Small intestine (tissue), 7 donors: ENCODE results near the gene AGK. TPM values are rescaled to one million over a fixed set of nuclear protein-coding genes. Genes with fewer than 3 reads are reported as not detected.
"Not testable (repeated sequence)": the region's sequence is repeated elsewhere in the genome, so short reads cannot be mapped to it uniquely, and the experiment has no call there.

Source experiments
- DNase-seq, 2 donors: peaks; one replicate each; pipeline versions ENCODE4 v3.0.0 to v3.0.0-alpha.2; 2013
- FAIRE-seq: peaks from 2 replicates; lab custom pipeline; 2012; peaks lifted over from hg19 to GRCh38; lab: Jason Lieb, UNC
- H3K27ac ChIP-seq, 3 donors: one replicate each; pipeline ENCODE4 v1.5.1; 2013; ENCODE audit warnings: low read length in 2 of 3, mild to moderate bottlenecking in 2 of 3, control low read depth in 1 of 3, inconsistent platforms in 1 of 3, low read depth in 1 of 3, moderate library complexity in 1 of 3
- H3K27me3 ChIP-seq, 3 donors: one replicate each; pipeline ENCODE4 v1.6.1; 2013; ENCODE audit warnings: low read length in 3 of 3, inconsistent platforms in 1 of 3; ENCODE audit not compliant: control insufficient read depth in 3 of 3, insufficient read depth in 3 of 3
- H3K36me3 ChIP-seq, 3 donors: one replicate each; pipeline ENCODE4 v1.6.1; 2013; ENCODE audit warnings: low read length in 3 of 3, inconsistent platforms in 1 of 3, low read depth in 1 of 3, mild to moderate bottlenecking in 1 of 3, moderate library complexity in 1 of 3; ENCODE audit not compliant: control insufficient read depth in 3 of 3, insufficient read depth in 2 of 3
- H3K4me1 ChIP-seq, 3 donors: one replicate each; pipeline ENCODE4 v1.6.1; 2013; ENCODE audit warnings: low read length in 2 of 3, inconsistent platforms in 1 of 3, low read depth in 1 of 3, mild to moderate bottlenecking in 1 of 3, moderate library complexity in 1 of 3; ENCODE audit not compliant: control insufficient read depth in 3 of 3, insufficient read depth in 2 of 3
- H3K4me3 ChIP-seq, 3 donors: one replicate each; pipeline ENCODE4 v1.5.1; 2013; ENCODE audit warnings: low read length in 3 of 3, control low read depth in 1 of 3, inconsistent platforms in 1 of 3, low read depth in 1 of 3, mild to moderate bottlenecking in 1 of 3, moderate library complexity in 1 of 3
- H3K9me3 ChIP-seq, 2 donors: one replicate each; pipeline ENCODE4 v1.6.1; 2013; ENCODE audit warnings: low read depth in 1 of 2, low read length in 1 of 2; ENCODE audit not compliant: control insufficient read depth in 2 of 2, insufficient read depth in 1 of 2
- WGBS, 3 donors: extraction: QIAGEN DNeasy Blood & Tissue Kit; methylation state at CpG; one replicate each; pipeline ENCODE4 v1.1.7; 2013; 5-methylcytosine and 5-hydroxymethylcytosine counted together
- polyA plus RNA-seq, 4 donors: library from polyadenylated mRNA; stranded (reverse) in 3 of 4; unstranded in 1 of 4; fragments of 200-250 nt in 3 of 4; fragments of 120-200 nt in 1 of 4; gene quantifications; one replicate each; pipeline versions ENCODE4 v1.2.1 to v1.2.3, GENCODE V29; 2013
- donor health status: healthy with polysubstance abuse.
- donor health status: control.
- donor health status: control.
- donor health status: Bipolar disorder and iron deficiency.
- donor health status: healthy.

AGK gene
- polyA plus RNA-seq, 4 donors = 3.2 to 23.3 (median 7.3) TPM

- Histone ChIP-seq H3K36me3 (peaks cover 0 to 7% (median 0%) of the 10 kb centered on the region in 3 donors), H3K27ac (no peak overlapping the region), H3K4me3 (no peak overlapping the region), H3K27me3 (no peaks in the 10 kb centered on the region), H3K9me3 (peaks cover 0 to 18% of the 10 kb centered on the region in 2 donors), H3K4me1 (no peaks in the 10 kb centered on the region)
- DNase-seq (no peak), FAIRE-seq (no peak)
- WGBS, 3 donors = 96 to 98% (median 97%) methylated on average over 6 of the region's 6 CpGs
Observed at GRCh38 chr7:141573511-141573910, 22.3 kb downstream of the AGK start.

GRCh38 chr7:141575164-141575563, 24.0 kb downstream of the AGK start:
- no peak for FAIRE-seq
- Histone ChIP-seq H3K4me1 (no peaks in the 10 kb centered on the region), H3K27me3 (no peaks in the 10 kb centered on the region), H3K27ac (no peak overlapping the region), H3K4me3 (no peak overlapping the region), H3K36me3 (peaks cover 0 to 7% (median 0%) of the 10 kb centered on the region in 3 donors), H3K9me3 (peaks cover 0 to 28% of the 10 kb centered on the region in 2 donors)
- DNase-seq = no peak
- 90 to 100% (median 97%) methylated on average over 1 of the region's 1 CpG for WGBS, 3 donors

GRCh38 chr7:141575654-141576448, 24.6 kb downstream of the AGK start:
- no peak for FAIRE-seq
- H3K27ac ChIP-seq = no peak overlapping the region
- WGBS, 3 donors = 92 to 98% (median 97%) methylated on average over 2 of the region's 2 CpGs

GRCh38 chr7:141577043-141577839, 26.0 kb downstream of the AGK start:
- FAIRE-seq (no peak), DNase-seq (no peak)
- peaks cover 0 to 7% (median 0%) of the 10 kb centered on the region in 3 donors for H3K36me3 ChIP-seq
- no peak overlapping the region for H3K27ac ChIP-seq
- no peak overlapping the region for H3K4me3 ChIP-seq
- H3K4me1 ChIP-seq = no peaks in the 10 kb centered on the region
- no peaks in the 10 kb centered on the region for H3K27me3 ChIP-seq
- 98 to 99% (median 98%) methylated on average over 6 of the region's 6 CpGs for WGBS, 3 donors
- H3K9me3 ChIP-seq = peaks cover 0 to 35% of the 10 kb centered on the region in 2 donors

More at GRCh38 chr7:141575654-141576448, 24.6 kb downstream of the AGK start:
- Histone ChIP-seq H3K4me3 (no peak overlapping the region), H3K9me3 (peaks cover 0 to 32% of the 10 kb centered on the region in 2 donors), H3K4me1 (no peaks in the 10 kb centered on the region), H3K27me3 (no peaks in the 10 kb centered on the region), H3K36me3 (peaks cover 0 to 7% (median 0%) of the 10 kb centered on the region in 3 donors)
- DNase-seq = no peak

- FAIRE-seq, H3K4me1 ChIP-seq, DNase-seq, H3K27me3 ChIP-seq, H3K36me3 ChIP-seq, H3K27ac ChIP-seq, H3K4me3 ChIP-seq: not testable (repeated sequence)
- 95 to 99% (median 97%) methylated on average over 5 of the region's 5 CpGs for WGBS, 3 donors
- H3K9me3 ChIP-seq = peaks cover 0 to 35% of the 10 kb centered on the region in 2 donors
Observed at GRCh38 chr7:141579953-141580352, 28.7 kb downstream of the AGK start.

GRCh38 chr7:141582063-141582462, 30.9 kb downstream of the AGK start:
- H3K4me1 ChIP-seq, FAIRE-seq, H3K27ac ChIP-seq, DNase-seq, H3K36me3 ChIP-seq, H3K4me3 ChIP-seq, H3K27me3 ChIP-seq: not testable (repeated sequence)
- 92 to 100% (median 98%) methylated on average over 7 of the region's 7 CpGs for WGBS, 3 donors
- H3K9me3 ChIP-seq = peaks cover 0 to 28% of the 10 kb centered on the region in 2 donors

GRCh38 chr7:141584935-141585334, 33.7 kb downstream of the AGK start:
- H3K4me1 ChIP-seq = no peaks in the 10 kb centered on the region
- H3K4me3 ChIP-seq = no peak overlapping the region
- no peaks in the 10 kb centered on the region for H3K27me3 ChIP-seq
- no peak overlapping the region for H3K27ac ChIP-seq
- FAIRE-seq (no peak), DNase-seq (no peak)
- peaks cover 0 to 7% of the 10 kb centered on the region in 2 donors for H3K9me3 ChIP-seq
- H3K36me3 ChIP-seq = peaks cover 0 to 2% (median 0%) of the 10 kb centered on the region in 3 donors
- WGBS, 3 donors = 84 to 93% (median 89%) methylated on average over 3 of the region's 3 CpGs
